ENCODE data around the gene OSTM1.

The OSTM1 gene

DNA sequence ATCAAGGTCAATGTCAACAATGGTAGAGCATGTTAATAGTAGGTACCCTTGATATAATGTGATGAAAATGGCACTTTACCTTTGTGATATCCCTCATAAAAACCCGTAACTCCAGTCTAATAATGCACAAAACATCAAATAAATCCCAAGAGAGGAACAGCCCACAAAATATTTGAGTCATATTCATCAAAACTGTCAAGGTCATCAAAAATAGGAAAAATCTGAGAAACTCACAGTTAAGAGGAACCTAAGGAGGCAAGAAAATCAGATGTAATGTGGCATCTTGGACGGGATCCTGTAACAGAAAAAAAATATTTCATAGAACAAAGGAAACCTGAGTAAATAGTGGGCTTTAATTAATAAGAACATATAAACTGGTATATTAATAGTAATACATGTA, 25.5 kb upstream of the OSTM1 start:
- H3K27ac ChIP-seq: no peak overlapping the region
- TF ChIP-seq, protein P1, sequence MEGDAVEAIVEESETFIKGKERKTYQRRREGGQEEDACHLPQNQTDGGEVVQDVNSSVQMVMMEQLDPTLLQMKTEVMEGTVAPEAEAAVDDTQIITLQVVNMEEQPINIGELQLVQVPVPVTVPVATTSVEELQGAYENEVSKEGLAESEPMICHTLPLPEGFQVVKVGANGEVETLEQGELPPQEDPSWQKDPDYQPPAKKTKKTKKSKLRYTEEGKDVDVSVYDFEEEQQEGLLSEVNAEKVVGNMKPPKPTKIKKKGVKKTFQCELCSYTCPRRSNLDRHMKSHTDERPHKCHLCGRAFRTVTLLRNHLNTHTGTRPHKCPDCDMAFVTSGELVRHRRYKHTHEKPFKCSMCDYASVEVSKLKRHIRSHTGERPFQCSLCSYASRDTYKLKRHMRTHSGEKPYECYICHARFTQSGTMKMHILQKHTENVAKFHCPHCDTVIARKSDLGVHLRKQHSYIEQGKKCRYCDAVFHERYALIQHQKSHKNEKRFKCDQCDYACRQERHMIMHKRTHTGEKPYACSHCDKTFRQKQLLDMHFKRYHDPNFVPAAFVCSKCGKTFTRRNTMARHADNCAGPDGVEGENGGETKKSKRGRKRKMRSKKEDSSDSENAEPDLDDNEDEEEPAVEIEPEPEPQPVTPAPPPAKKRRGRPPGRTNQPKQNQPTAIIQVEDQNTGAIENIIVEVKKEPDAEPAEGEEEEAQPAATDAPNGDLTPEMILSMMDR (conservative IDR thresholded peaks at IDR 0.05): no peak

DNA sequence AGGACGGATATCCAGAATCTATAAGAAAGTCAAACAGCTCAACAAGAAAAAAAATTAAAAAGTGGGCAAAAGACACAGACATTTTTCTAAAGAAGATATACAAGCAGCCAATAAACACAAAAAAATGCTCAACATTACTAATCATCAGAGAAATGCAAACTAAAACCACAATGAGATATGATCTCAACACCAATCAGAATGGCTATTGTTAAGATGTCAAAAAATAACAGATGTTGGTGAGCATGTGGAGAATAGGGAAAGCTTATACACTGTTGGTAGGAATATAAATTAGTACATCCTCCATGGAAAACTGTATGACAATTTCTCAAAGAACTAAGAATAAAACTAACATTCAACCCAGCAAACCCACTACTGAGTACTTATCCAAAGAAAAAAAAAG, 23.3 kb upstream of the OSTM1 start:
- no peak overlapping the region for H3K27ac ChIP-seq
- TF ChIP-seq, protein P1 (conservative IDR thresholded peaks at IDR 0.05): no peak

DNA sequence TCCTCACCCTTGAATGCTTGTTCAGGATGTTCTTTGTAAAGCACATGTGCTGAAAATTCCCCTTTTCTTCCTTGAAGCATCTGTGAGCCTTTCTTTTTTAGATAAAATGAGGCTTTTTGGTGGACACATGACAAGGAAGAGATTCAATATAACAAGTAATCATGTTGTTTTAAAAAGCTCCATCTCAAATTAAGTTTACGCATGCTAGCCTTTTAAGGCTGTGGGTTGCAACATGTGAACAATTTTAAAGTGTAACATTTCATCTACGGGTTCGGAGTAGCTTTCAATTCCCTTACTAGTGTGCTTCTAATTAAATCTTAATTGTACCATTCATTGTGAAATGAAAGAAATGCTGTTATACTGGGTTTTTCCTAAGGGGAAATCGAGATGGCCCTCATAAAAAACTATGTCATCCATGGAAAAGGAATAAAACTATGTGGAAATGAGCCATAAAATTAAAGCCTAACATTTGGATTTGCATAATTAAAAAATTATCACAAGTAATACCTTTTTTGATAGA, 19.3 kb upstream of the OSTM1 start:
- TF ChIP-seq, protein P1 (conservative IDR thresholded peaks at IDR 0.05): no peak

DNA sequence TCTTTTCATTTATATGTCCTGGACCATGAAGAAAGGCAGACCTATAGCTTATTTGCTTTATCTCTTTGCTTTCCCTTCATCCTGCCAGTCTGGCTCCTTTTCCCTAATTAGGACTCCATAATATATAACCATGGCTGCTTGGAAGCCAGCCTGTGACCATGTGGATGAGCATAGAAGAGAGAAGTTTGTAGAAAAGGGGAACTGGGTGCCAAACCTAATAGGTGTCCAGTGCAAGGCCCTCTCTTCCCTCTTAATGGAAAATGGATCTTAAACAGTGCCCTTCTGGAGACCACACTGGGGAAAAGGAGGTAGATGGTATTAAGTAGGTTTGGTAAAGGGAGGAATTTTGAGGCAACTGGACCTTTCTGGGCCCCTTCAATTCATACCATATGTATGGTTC, 16.7 kb upstream of the OSTM1 start:
- H3K27ac ChIP-seq: no peak overlapping the region
- TF ChIP-seq, protein P1 (conservative IDR thresholded peaks at IDR 0.05): no peak

More for the DNA sequence above, 19.3 kb upstream of the OSTM1 start:
- H3K27ac ChIP-seq: no peak overlapping the region

DNA sequence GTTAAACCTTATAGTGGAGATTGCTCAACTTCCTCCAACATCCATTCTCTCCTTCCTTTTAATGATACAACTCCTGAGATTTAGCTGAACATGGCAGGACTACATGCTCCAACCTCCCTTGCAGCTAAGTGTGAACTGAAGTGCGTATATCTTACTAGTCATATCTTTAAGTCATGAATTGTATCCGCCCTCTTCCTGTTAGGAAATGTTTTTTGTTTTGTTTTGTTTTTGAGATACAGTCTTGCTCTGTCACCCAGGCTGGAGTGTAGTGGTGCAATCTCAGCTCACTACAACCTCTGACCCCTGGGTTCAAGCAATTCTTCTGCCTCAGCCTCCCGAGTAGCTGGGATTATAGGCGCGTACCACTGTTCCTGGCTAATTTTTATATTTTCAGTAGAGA, 8.8 kb upstream of the OSTM1 start:
- no peak overlapping the region for H3K27ac ChIP-seq
- TF ChIP-seq, protein P1 (conservative IDR thresholded peaks at IDR 0.05): no peak

DNA sequence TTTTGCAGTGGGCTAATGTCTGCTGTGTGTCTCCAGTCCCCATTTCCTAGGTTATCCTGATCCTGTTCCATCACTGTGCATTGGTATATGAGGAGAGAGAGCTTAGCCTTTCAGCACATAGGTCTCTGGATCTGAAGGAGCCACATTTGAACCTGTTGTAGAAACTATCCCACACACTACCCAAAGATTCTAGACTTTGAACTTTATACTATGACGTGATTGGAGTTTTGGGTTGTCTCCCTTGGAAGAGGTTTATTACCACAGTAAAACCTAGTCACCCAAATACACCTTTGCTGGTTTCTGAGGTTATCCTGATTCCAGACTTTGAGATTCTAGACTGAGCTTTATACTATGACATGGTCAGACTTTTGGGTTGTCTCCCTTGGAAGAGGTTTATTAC, 8.0 kb upstream of the OSTM1 start:
- H3K27ac ChIP-seq: no peak overlapping the region
- TF ChIP-seq, protein P1 (conservative IDR thresholded peaks at IDR 0.05): no peak

DNA sequence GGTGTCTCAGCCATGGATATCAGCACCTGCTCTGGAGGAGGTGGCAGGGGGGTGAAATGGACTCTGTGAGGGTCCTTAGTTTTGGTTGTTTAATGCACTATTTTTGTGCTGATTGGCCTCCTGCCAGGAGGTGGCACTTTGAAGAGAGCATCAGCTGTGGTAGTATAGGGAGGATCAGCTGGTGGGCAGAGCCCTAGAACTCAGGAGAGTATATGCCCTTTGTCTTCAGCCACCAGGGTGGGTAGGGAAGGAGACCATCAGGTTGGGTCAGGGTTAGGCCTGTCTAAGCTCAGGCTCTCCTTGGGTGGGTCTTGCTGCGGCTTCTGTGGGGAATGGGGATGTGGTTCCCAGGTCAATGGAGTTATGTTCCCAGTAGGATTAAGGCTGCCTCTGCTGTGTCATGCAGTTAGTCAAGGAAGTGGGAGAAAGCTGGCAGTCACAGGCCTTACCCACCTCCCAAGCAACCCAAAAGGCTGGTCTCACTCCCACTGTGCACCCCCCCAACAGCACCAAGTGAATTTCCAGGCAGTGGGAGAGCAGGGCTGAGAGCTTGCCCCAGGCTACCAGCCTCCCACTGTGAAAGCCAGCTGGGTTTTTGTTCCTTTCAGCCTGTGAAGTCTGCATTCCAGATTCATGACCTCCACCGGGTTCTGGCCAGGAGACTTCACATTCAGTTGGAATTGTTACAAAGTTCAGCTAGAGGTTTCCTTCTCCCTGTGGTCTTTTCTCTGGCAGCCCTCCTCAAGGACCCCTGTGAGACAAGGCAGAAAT, 5.7 kb upstream of the OSTM1 start:
- TF ChIP-seq, protein P1 (conservative IDR thresholded peaks at IDR 0.05): no peak
- H3K27ac ChIP-seq: no peak overlapping the region
